GM18508 (cell line): Measurements from ENCODE around the gene DOCK4.
"Not testable (repeated sequence)": the region's sequence is repeated elsewhere in the genome, so short reads cannot be mapped to it uniquely, and the experiment has no call there.

ENCODE experiments used
- ATAC-seq: cut with Tn5 transposase; IDR thresholded peaks from one replicate; pipeline ENCODE4 v1.9.1; 2021; ENCODE audit warnings: moderate number of reproducible peaks; ENCODE audit not compliant: insufficient read depth, unreplicated experiment

The DOCK4 gene

DNA sequence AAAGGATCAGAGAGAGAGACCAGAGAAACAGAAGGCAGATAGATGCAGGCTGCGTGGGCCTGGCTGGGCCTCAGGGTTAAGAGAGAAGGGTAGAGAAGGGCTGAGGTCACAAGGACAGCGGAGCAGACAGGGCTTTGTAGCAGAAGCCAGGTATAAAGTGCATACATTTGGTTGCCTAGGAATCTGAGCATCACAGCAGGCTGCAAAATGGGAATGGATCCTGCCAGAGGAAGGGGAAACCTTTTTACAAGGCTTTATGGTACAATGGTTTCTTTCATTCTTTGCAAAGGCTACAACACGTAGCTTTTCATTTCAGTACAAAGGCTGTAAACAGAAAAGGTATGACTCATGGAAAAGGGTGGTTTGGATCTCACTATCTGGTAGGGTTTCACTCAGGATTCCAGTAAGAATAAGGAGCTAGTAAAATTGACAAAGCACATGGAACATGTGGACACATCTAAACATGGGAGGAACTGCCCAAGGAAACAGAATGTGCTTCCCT, 275.1 kb downstream of the DOCK4 start:
- ATAC-seq = no peak

GRCh38 chr7:111929264-111929663, 276.9 kb downstream of the DOCK4 start:
- ATAC-seq = no peak

DNA sequence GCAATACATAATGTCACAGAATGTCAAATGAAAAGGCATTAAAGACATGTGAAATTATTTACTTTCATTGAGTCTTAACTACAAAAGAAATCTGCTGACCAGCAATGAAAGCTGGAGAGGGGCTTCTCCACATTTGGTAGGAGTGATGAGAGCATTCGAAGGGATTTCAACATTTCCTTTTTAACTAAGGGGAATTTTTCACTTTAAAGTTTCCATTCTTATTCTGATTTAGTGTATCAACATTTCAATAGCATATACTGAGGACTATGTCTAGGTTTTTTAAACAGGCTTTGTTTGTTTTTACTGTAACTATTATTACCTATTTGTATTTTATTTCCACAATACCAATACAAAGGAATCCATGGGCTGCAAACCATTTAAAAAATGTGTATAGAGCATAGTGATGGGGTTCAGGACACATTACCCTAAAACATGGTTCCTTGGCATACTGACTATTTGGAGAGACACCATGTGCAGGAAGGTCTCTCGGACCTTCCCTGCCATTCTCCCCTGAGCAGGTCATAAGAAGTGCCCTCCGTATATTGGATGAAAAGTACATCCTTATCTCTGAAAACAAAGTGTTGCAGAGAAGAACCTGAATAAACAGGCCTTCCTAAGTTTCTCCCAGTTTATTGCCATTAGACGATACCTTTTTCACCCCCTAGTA, 278.7 kb downstream of the DOCK4 start:
- ATAC-seq = no peak

DNA sequence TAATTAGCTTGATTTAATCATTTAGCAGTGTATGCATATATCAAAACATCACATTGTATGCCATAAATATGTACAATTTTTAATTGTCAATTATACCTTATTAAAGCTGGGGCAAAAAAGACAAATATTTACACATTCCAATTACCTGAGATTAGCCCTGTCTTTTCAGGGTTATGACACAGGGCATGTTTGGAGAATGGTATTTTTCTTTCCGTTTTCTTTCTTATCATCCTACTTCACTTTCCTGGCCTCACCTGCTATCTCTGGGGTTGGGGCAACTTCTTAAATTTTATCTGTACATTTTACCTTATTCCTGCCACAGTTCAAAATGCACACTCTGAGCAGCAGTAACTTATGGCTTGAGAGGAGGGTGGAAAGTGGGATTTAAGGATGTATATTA, 285.9 kb downstream of the DOCK4 start:
- no peak for ATAC-seq

DNA sequence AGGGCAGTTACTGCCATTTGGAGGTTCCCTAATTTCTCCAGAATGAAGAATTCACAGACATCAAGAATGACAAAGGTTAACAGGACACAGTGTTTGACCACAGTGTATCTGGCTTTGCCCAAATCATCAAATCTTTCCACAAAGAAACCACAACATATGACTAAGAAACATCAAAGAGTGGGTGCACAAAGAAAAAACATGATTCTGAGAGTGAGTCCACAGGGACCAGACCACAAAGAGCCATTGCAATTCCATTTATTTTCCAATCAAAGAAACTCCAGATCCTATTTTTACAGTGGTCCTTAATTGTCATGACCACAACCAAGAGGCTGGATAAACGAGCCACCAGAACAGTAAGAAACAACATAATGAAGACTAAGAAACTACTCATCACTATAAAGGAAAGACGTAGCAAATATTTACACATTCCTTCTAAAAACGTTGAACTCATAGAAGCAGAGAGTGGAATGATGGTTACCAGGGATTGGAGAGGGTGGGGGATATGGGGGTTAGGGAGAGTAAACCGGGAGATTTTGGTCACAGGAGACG, 286.5 kb downstream of the DOCK4 start:
- ATAC-seq = no peak

GRCh38 chr7:111919164-111919563, 287.0 kb downstream of the DOCK4 start:
- ATAC-seq = no peak

DNA sequence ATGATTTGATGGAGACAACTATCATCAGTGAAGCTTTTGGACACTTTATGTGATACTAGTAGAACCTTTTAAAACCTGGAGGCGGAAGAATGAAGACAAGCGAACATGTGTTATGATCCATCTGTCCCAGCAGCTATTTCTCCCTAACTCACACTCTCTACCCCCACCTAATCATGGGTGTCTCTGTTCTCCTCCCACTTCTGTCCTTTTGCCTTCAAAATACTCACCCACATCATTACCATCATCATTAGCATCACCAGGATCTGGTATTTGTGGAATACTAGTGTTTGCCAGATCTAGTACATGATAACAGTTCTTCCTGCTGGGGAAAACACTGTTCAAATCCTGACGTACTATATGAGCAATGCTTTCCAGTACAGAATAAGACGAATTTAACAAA, 287.7 kb downstream of the DOCK4 start:
- no peak for ATAC-seq

DNA sequence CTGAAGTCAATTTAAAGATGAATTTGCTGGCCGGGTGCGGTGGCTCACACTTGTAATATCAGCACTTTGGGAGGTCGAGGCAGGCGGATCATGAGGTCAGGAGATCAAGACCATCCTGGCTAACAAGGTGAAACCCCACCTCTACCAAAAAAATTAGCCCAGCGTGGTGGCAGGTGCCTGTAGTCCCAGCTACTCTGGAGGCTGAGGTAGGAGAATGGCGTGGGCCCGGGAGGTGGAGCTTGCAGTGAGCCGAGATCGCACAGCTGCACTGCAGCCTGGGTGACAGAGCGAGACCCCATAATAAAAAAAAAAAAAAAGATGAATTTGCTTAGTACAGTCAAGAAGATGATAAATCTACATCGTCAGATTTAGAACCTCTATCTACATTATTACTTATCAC, 288.8 kb downstream of the DOCK4 start:
- ATAC-seq = not testable (repeated sequence)

GRCh38 chr7:111914291-111914690, 291.9 kb downstream of the DOCK4 start:
- no peak for ATAC-seq

DNA sequence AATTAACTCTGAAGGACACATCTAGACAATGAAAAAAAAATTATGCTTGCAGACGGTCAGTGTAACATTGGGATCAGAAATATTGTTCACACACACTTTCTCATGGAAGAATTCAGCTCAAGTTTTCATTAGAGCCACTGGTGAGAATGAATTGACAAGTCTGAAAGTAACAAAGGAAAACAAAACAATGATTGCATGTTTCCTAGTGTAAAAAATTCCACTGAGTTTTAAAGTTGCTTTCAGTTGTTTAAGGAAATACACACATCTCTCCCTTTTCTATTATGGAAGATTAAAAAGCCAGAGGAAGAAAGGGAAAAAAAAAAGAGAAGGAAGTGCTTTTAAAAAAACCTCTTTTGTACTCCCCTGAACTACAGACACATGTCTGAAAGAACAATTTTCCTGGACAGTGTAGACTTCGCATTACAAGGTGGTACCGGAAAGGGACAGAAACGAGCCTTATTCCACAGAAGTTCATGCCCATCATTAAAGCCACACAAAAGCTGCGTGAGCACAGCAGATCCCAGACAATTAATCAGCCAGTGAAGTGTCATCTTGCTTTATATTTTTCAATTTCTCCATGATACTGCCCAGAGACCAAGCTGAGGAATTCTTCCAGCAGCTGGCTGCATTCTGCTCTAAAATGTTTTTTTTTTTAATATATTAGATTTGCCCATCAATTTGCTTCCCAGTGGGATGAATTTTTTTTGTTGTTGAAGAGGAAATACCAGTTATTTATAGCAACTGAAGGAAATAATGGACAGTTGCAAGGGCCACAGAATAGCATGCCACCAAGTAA, 294.8 kb downstream of the DOCK4 start:
- no peak for ATAC-seq

- ATAC-seq = no peak
These were observed 295.5 kb downstream of the DOCK4 start for GRCh38 chr7:111910656-111911055.

DNA sequence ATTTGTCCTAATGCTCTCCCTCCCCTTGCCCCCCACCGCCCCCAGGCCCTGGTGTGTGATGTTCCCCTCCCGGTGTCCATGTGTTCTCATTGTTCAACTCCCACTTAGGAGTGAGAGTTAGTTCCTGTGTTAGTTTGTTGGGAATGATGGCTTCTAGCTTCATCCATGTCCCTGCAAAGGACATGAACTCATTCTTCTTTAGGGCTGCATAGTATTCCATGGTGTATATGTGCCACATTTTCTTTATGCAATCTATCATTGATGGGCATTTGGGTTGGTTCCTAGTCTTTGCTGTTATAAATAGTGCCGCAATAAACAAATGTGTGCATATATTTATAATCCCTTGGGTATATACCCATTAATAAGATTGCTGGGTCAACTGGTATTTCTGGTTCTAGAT, 297.5 kb downstream of the DOCK4 start:
- ATAC-seq = not testable (repeated sequence)

DNA sequence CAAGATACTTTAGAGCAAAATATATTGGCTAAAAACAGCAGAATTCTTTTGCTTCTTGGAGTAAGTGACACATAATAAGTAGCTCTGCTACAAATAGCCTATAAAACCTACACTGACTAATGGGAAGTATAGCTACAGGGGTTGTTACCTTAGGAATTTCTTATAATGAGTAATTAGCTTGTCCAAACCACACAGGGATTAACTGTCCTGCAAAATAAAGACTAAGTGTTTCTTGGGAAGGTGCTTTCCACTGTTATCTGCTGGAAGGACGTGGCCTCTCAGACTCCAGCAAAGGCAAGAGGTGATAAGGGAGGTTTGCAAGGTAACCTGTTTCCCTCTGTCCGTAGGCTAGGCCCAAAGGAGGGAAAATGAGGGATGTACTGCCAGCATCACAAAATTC, 302.4 kb downstream of the DOCK4 start:
- no peak for ATAC-seq

DNA sequence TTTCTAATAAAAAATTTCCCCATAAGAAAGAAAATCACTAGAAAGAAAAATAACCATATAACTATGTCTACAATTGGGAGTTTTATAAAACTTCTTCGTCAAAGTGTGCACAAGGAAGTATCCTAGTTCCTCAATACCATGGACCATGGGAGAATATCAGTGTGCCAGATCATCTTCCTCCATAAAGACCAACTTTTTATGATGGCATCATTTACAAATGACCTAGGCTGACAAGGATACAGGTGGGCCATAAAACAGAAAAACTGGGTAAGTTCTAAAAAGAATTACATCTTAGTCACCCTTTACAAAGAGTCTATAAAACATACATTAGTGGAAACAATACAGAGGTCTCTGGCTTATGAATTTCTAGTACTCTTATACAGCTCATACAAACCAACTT, 303.2 kb downstream of the DOCK4 start:
- no peak for ATAC-seq

- no peak for ATAC-seq
These were observed 305.9 kb downstream of the DOCK4 start for GRCh38 chr7:111900283-111900682.

DNA sequence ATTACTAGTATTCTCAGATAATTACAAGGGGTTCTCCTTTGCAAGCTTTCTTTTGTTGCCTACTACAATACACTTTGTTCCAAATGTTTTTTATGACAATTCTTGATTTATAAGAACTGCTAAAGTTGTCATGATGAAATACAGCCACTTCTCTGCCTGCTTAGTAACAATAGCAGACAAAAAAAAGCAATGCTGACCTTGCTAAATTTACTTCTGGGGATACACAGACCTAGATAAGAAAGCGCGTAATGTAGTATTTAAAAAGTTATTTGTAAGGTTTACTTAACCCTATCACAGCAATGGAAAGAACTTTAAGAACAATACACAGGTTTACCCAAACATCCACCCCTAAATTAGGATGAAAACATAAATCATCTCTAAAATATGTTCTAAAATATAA, 311.1 kb downstream of the DOCK4 start:
- no peak for ATAC-seq

DNA sequence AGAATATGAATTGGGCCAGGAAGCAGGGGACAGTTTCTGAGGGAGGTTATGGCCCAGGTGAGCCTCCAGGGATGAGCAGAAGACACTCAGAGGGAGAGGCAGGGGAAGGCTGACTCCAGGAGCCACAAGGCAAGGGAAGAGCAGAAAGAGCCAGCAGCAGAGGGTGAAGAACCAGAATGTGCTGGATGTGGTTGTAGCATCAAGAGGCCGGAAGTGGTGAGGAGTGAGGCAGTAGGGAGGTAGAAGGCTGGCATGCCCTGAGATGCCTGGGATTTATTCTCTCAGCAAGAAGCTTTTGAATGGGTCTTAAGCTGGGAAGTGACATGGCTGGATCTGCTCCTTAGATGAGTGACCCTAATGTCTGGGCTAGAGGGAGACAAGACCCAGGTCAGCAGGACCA, 311.7 kb downstream of the DOCK4 start:
- ATAC-seq = no peak

GRCh38 chr7:111893190-111893589, 313.0 kb downstream of the DOCK4 start:
- ATAC-seq = no peak

GRCh38 chr7:111892588-111892987, 313.6 kb downstream of the DOCK4 start:
- no peak for ATAC-seq

DNA sequence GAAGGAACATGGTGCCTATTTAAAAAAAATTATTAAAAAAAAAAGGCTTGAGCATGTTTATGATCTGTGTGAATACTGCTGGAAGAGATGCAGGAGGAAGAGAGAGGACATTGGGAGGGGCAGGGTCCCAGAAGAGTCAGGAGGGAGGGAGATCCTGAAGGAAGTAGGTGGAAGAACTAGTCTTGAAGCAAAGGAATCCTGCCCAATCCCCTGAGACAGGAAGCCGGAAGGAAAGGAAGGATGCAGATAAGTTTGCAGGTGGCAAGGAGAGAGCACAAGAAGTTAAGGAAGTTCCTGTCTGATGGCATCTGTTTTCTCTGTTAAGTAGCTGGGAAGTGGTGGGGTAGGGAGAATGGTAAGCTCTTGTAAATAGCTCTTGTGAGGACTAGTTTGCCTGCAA, 318.5 kb downstream of the DOCK4 start:
- no peak for ATAC-seq

DNA sequence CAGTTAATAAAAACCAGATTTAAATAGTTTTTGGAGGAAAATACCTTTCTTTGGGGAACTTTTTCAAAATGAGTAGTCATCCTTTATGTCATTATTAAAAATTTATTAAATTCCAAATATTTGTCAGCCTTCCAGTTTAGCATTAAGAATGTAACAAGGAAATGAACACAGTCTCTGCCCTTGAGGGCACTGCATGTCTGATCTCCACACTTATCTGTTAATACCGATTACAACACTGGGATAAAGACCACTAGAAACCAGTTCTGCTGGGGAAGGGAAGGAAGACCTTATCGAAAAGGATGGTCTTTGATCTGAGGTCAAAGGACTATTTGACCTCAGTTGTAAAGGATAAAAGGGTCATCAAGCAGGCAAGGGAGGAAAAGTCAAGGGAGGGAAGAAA, 320.0 kb downstream of the DOCK4 start:
- no peak for ATAC-seq

- ATAC-seq = no peak
These were observed 323.0 kb downstream of the DOCK4 start for GRCh38 chr7:111883241-111883640.
